Occipital lobe (tissue), 2 donors: ENCODE results near the gene KCTD7. TPM values are rescaled to one million over a fixed set of nuclear protein-coding genes. Genes with fewer than 3 reads are reported as not detected.
"Not testable (repeated sequence)": the region's sequence is repeated elsewhere in the genome, so short reads cannot be mapped to it uniquely, and the experiment has no call there.

Experiments used
- DNase-seq: peaks from one replicate; lab custom pipeline; 2025; lab: John Stamatoyannopoulos, UW
- total RNA-seq: library from RNA; depleted of rRNA; stranded (reverse); fragments of >200 nt; gene quantifications from one replicate; pipeline ENCODE4 v1.2.3, GENCODE V29; 2014

KCTD7 gene
- 31.8 TPM for total RNA-seq

GRCh38 chr7:66628361-66629221 is at the start of gene KCTD7:
Gene KCTD7 (plus strand): TSS chr7:66628881. CDS start chr7:66629065, 184 bp downstream.
- peak; percentile 98 for DNase-seq

- not testable (repeated sequence) for DNase-seq
Observed at GRCh38 chr7:66580380-66580779, 48.3 kb upstream of the KCTD7 start.

GRCh38 chr7:66582816-66583489 is 45.7 kb upstream of the KCTD7 start:
- not testable (repeated sequence) for DNase-seq

- no peak for DNase-seq
Observed at GRCh38 chr7:66583490-66584110, 45.1 kb upstream of the KCTD7 start.

- DNase-seq = no peak
Observed at GRCh38 chr7:66586181-66586580, 42.5 kb upstream of the KCTD7 start.

- not testable (repeated sequence) for DNase-seq
Observed at GRCh38 chr7:66588226-66588625, 40.5 kb upstream of the KCTD7 start.

GRCh38 chr7:66588856-66589570 is 39.7 kb upstream of the KCTD7 start:
- not testable (repeated sequence) for DNase-seq

- DNase-seq = not testable (repeated sequence)
Observed at GRCh38 chr7:66590302-66591057, 38.2 kb upstream of the KCTD7 start.

GRCh38 chr7:66591058-66591798 is 37.5 kb upstream of the KCTD7 start:
- not testable (repeated sequence) for DNase-seq

GRCh38 chr7:66591799-66592596 is 36.7 kb upstream of the KCTD7 start:
- DNase-seq = peak; percentile 92

- DNase-seq = not testable (repeated sequence)
Observed at GRCh38 chr7:66592597-66593146, 36.0 kb upstream of the KCTD7 start.

GRCh38 chr7:66594082-66594481 is 34.6 kb upstream of the KCTD7 start:
- DNase-seq = not testable (repeated sequence)

- DNase-seq = no peak
Observed at GRCh38 chr7:66597461-66597860, 31.2 kb upstream of the KCTD7 start.

- no peak for DNase-seq
Observed at GRCh38 chr7:66602159-66602558, 26.5 kb upstream of the KCTD7 start.

- no peak for DNase-seq
Observed at GRCh38 chr7:66604198-66604597, 24.5 kb upstream of the KCTD7 start.

- DNase-seq = not testable (repeated sequence)
Observed at GRCh38 chr7:66606540-66607291, 22.0 kb upstream of the KCTD7 start.

- no peak for DNase-seq
Observed at GRCh38 chr7:66609176-66609575, 19.5 kb upstream of the KCTD7 start.

- DNase-seq = not testable (repeated sequence)
Observed at GRCh38 chr7:66614596-66614995, 14.1 kb upstream of the KCTD7 start.
